Measurements from ENCODE around the gene SERBP1. TPM values are rescaled to one million over a fixed set of nuclear protein-coding genes. Genes with fewer than 3 reads are reported as not detected.

Gene SERBP1
- total RNA-seq, 5 donors from 2014 or later (not counting 1 experiment from before 2014, with no cell fraction given) = 125 to 157 (median 154) TPM

DNA sequence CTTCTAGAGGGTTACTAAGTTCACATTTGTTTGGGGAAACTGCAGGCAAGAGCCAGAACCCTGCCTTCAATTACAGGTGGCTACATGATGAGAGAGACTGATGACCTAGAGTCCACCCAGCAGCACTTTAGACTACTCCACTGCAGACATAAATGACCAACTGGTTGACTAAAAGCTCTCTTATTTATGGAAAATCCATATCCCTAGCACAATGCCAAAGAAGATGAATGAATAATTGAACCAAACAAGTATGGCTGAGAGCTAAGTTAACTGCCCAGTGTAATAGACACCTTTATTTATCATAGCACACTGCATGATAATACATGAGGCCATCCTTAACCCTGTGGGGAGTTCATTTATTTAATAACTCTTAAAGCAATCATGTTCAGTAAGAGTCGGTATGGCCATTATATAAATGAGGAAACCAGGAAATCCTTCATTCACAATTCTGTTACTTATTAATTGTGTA lies 62.1 kb downstream of the SERBP1 start:
- DNase-seq (no peak), ATAC-seq (replicated peaks in 1 of 4) (no peak)
- no peaks in the 10 kb centered on the region for H3K4me1 Mint-ChIP-seq
- no peak overlapping the region for H3K27ac Mint-ChIP-seq
- Histone ChIP-seq H3K9me3 (no peaks in the 10 kb centered on the region), H3K36me3 (ENCODE audit: control insufficient read depth in 2 of 2, extremely low read depth in 1 of 2, insufficient read depth in 1 of 2, low read length in 1 of 2) (no peaks in the 10 kb centered on the region), H3K4me1 (ENCODE audit: control insufficient read depth in 1 of 2, extremely low read depth in 1 of 2, insufficient read depth in 2 of 2, low read length in 2 of 2) (no peaks in the 10 kb centered on the region), H3K27me3 (replicated peaks in 1 of 2; ENCODE audit: control insufficient read depth in 2 of 2, extremely low read depth in 1 of 2, insufficient read depth in 2 of 2, low read length in 1 of 2) (peaks cover 0 to 3% of the 10 kb centered on the region in 2 experiments), H3K27ac (ENCODE audit: low read length) (no peak overlapping the region), H3K4me3 (ENCODE audit: control insufficient read depth in 1 of 2, extremely low read depth in 1 of 2, low read length in 1 of 2) (no peak overlapping the region)
- no peaks in the 10 kb centered on the region for H3K27me3 Mint-ChIP-seq
- WGBS (ENCODE audit: insufficient coverage) = no CpG with 5 or more reads among the region's 1 CpG
- CTCF ChIA-PET = interaction anchor here in 1 of 2 donors (0.8 kb wide), 1 partner anchor 117 kb away, joined by 4 read pairs; no protein-coding TSS in a partner anchor
- H3K9me3 Mint-ChIP-seq = no peaks in the 10 kb centered on the region
- no peak overlapping the region for H3K4me3 Mint-ChIP-seq
- POLR2A ChIA-PET = no interaction called here
- peaks cover 3% of the 10 kb centered on the region for H3K36me3 Mint-ChIP-seq

DNA sequence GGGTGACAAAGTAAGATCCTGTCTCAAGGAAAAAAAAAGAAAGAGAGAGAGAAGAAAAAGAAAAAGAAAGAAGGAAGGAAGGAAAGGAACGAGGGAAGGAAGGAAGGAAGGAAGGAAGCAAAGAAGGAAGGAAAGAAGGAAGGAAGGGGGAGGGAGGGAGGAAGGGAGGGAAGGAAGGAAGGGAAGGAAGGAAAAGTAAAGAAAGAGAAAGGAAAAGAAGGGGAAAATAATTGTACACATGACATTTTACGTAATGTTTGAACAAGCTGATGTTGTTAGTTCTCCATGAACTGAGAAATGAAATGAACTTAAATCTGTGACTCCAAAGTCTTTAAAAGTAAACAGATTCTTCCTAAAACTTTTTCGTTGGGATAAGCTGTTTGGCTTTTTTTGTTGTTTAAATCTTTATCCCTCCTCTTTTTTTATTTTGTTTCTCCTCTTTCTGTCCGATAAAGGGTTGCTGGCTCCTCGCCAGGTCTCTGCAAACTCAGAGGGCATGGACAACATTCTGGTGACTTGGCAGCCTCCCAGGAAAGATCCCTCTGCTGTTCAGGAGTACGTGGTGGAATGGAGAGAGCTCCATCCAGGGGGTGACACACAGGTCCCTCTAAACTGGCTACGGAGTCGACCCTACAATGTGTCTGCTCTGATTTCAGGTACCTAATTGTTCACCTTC lies 62.7 kb downstream of the SERBP1 start:
- Mint-ChIP-seq H3K27ac (no peak overlapping the region), H3K36me3 (peaks cover 3% of the 10 kb centered on the region), H3K27me3 (no peaks in the 10 kb centered on the region), H3K9me3 (no peaks in the 10 kb centered on the region), H3K4me3 (no peak overlapping the region), H3K4me1 (no peaks in the 10 kb centered on the region)
- 93% methylated on average over 5 of the region's 8 CpGs for WGBS (ENCODE audit: insufficient coverage)
- POLR2A ChIA-PET = interaction anchor here in 1 of 2 donors (0.7 kb wide), 1 partner anchor 70 kb away, joined by 9 read pairs; no protein-coding TSS in a partner anchor
- DNase-seq (no peak), ATAC-seq (replicated peaks in 1 of 4) (no peak)
- H3K27me3 ChIP-seq (replicated peaks in 1 of 2; ENCODE audit: control insufficient read depth in 2 of 2, extremely low read depth in 1 of 2, insufficient read depth in 2 of 2, low read length in 1 of 2) = peaks cover 0 to 3% of the 10 kb centered on the region in 2 experiments
- H3K27ac ChIP-seq (ENCODE audit: low read length) = no peak overlapping the region
- H3K4me1 ChIP-seq (ENCODE audit: control insufficient read depth in 1 of 2, extremely low read depth in 1 of 2, insufficient read depth in 2 of 2, low read length in 2 of 2) = no peaks in the 10 kb centered on the region
- no peak overlapping the region for H3K4me3 ChIP-seq (ENCODE audit: control insufficient read depth in 1 of 2, extremely low read depth in 1 of 2, low read length in 1 of 2)
- CTCF ChIA-PET = interaction anchor here in 1 of 2 donors (0.6 to 0.8 kb wide), 3 partner anchors 118 to 610 kb away, joined by 3 to 4 read pairs (median 4); no protein-coding TSS in a partner anchor
- H3K9me3 ChIP-seq = no peaks in the 10 kb centered on the region
- no peaks in the 10 kb centered on the region for H3K36me3 ChIP-seq (ENCODE audit: control insufficient read depth in 2 of 2, extremely low read depth in 1 of 2, insufficient read depth in 1 of 2, low read length in 1 of 2)

DNA sequence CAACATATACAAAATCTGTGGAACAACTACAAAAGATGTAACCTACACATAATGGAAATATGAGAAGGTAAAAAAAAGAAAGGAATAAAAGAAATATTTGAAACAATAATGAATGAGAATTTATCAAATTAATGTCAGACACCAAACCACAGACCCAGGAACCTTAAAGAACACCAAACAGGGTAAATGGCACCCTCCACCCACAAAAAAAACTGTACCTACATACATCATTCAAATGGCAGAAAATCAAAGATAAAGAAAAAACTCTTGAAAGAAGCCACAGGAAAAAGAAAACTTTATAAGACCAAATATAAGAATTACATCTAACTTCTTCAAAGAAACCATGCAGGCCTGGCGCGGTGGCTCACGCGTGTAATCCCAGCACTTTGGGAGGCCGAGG lies 68.6 kb downstream of the SERBP1 start:
- ATAC-seq (replicated peaks in 1 of 4) (peak in 1 of 4 experiments; percentile 45), DNase-seq (peak in 1 of 35 experiments; percentile 14)
- peaks cover 0 to 3% of the 10 kb centered on the region in 2 experiments for H3K27me3 ChIP-seq (replicated peaks in 1 of 2; ENCODE audit: control insufficient read depth in 2 of 2, extremely low read depth in 1 of 2, insufficient read depth in 2 of 2, low read length in 1 of 2)
- WGBS (ENCODE audit: insufficient coverage) = 80% methylated on average over 5 of the region's 5 CpGs
- ChIA-PET POLR2A (no interaction called here), CTCF (no interaction called here)
- H3K36me3 Mint-ChIP-seq = peaks cover 6% of the 10 kb centered on the region
- H3K27me3 Mint-ChIP-seq = no peaks in the 10 kb centered on the region
- no peaks in the 10 kb centered on the region for H3K9me3 Mint-ChIP-seq
- H3K4me3 Mint-ChIP-seq = no peak overlapping the region
- no peak overlapping the region for H3K4me3 ChIP-seq (ENCODE audit: control insufficient read depth in 1 of 2, extremely low read depth in 1 of 2, low read length in 1 of 2)
- no peak overlapping the region for H3K27ac Mint-ChIP-seq
- peaks cover 7 to 12% (median 8%) of the 10 kb centered on the region in 3 donors for H3K4me1 Mint-ChIP-seq
- H3K36me3 ChIP-seq (ENCODE audit: control insufficient read depth in 2 of 2, extremely low read depth in 1 of 2, insufficient read depth in 1 of 2, low read length in 1 of 2) = no peaks in the 10 kb centered on the region
- no peaks in the 10 kb centered on the region for H3K9me3 ChIP-seq
- H3K27ac ChIP-seq (ENCODE audit: low read length) = no peak overlapping the region
- H3K4me1 ChIP-seq (ENCODE audit: control insufficient read depth in 1 of 2, extremely low read depth in 1 of 2, insufficient read depth in 2 of 2, low read length in 2 of 2) = no peaks in the 10 kb centered on the region

DNA sequence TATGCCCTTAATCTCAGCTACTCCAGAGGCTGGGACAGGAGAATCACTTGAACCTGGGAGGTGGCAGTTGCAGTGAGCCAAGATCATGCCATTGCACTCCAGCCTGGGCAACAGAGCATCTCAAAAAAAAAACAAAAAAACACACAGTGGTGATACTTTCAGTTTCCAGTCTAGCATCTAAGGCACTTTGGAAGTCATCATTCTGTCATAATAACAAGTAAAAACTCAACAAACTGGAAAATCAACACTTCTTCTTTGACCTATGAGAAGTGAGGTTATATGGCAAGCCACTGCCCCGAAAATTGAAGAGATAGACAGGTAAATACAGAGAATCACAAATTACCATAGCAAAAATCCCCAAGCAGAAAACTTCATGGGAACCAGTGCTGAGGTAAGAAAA lies 70.6 kb downstream of the SERBP1 start:
- WGBS (ENCODE audit: insufficient coverage) = no CpG with 5 or more reads among the region's 1 CpG
- H3K27me3 Mint-ChIP-seq = no peaks in the 10 kb centered on the region
- H3K36me3 Mint-ChIP-seq = peaks cover 11% of the 10 kb centered on the region
- H3K27me3 ChIP-seq (replicated peaks in 1 of 2; ENCODE audit: control insufficient read depth in 2 of 2, extremely low read depth in 1 of 2, insufficient read depth in 2 of 2, low read length in 1 of 2) = peaks cover 0 to 3% of the 10 kb centered on the region in 2 experiments
- no peaks in the 10 kb centered on the region for H3K9me3 Mint-ChIP-seq
- no peaks in the 10 kb centered on the region for H3K4me1 ChIP-seq (ENCODE audit: control insufficient read depth in 1 of 2, extremely low read depth in 1 of 2, insufficient read depth in 2 of 2, low read length in 2 of 2)
- ATAC-seq (replicated peaks in 1 of 4) = no peak
- no peak overlapping the region for H3K4me3 ChIP-seq (ENCODE audit: control insufficient read depth in 1 of 2, extremely low read depth in 1 of 2, low read length in 1 of 2)
- no peak overlapping the region for H3K27ac ChIP-seq (ENCODE audit: low read length)
- POLR2A ChIA-PET = no interaction called here
- no peaks in the 10 kb centered on the region for H3K9me3 ChIP-seq
- no peaks in the 10 kb centered on the region for H3K36me3 ChIP-seq (ENCODE audit: control insufficient read depth in 2 of 2, extremely low read depth in 1 of 2, insufficient read depth in 1 of 2, low read length in 1 of 2)
- H3K27ac Mint-ChIP-seq = no peak overlapping the region
- no peak for DNase-seq
- no peak overlapping the region for H3K4me3 Mint-ChIP-seq
- H3K4me1 Mint-ChIP-seq = peaks cover 7 to 12% (median 8%) of the 10 kb centered on the region in 3 donors
- CTCF ChIA-PET = interaction anchor here in 1 of 2 donors (1.1 kb wide), 1 partner anchor 35 kb away, joined by 3 read pairs; no protein-coding TSS in a partner anchor

Other genes with a start within 250 kb of the SERBP1 start
- 1 to 10 TPM; 1.3 to 3.5 (median 2.9) TPM for gene IL12RB2, start 122.5 kb downstream of the SERBP1 start, total RNA-seq